Ovary (tissue), 9 donors: ENCODE measurements around the gene AGT. TPM values are rescaled to one million over a fixed set of nuclear protein-coding genes. Genes with fewer than 3 reads are reported as not detected.

Source experiments
- DNase-seq, 5 donors: peaks; one replicate each; pipeline ENCODE4 v3.0.0-alpha.2; 2019 to 2020
- H3K27ac ChIP-seq, 2 donors: fragments of 200-600 bp; one replicate each; pipeline versions ENCODE4 v1.5.1 to v1.8.0; 2019 to 2022
- H3K27me3 ChIP-seq: fragments of 200-600 bp; one replicate; pipeline ENCODE4 v1.8.0; 2022
- H3K36me3 ChIP-seq: fragments of 200-600 bp; sonication (generic); one replicate; pipeline ENCODE4 v1.5.1; 2019
- H3K4me1 ChIP-seq: one replicate; pipeline ENCODE4 v1.8.1; 2013; ENCODE audit warnings: mild to moderate bottlenecking, moderate library complexity; ENCODE audit not compliant: insufficient read depth
- H3K4me3 ChIP-seq: fragments of 200-600 bp; sonication (generic); one replicate; pipeline ENCODE4 v1.5.1; 2017
- H3K9me3 ChIP-seq, 2 donors: fragments of 200-600 bp in 1 of 2; sonication (generic) in 1 of 2; one replicate each; pipeline versions ENCODE4 v1.5.1 to v1.8.1; 2013 to 2019; ENCODE audit warnings: mild to moderate bottlenecking in 1 of 2, moderate library complexity in 1 of 2
- EP300 ChIP-seq: sonication (generic); formaldehyde crosslinking; IDR thresholded peaks from one replicate; pipeline ENCODE4 v1.6.1; 2017; ENCODE audit warnings: antibody characterized with exemption
- POLR2A ChIP-seq: fragments of 450-650 bp; IDR thresholded peaks from one replicate; pipeline ENCODE4 v1.6.1; 2017; ENCODE audit warnings: antibody characterized with exemption, mild to moderate bottlenecking, moderate library complexity
- WGBS, 3 donors: extraction: QIAGEN DNeasy Blood & Tissue Kit in 1 of 3; methylation state at CpG; one replicate each; pipeline versions ENCODE4 v1.1.5 to v1.1.7; 2013 to 2017; 5-methylcytosine and 5-hydroxymethylcytosine counted together
- intact Hi-C, 4 donors: fragments of 100-400 bp; cut with DNase I; formaldehyde crosslinking; loops; one replicate each; pipeline versions ENCODE4 v1.11.0 to v1.15.1; 2022 to 2023
- polyA plus RNA-seq, 2 donors: library from polyadenylated mRNA; stranded (reverse); fragments of 200-250 nt in 1 of 2; fragments of 350-450 nt in 1 of 2; fragmentation: Illumina TruSeq in 1 of 2; extraction: RNeasy Lipid Tissue Mini Kit (QIAGEN cat#74804) in 1 of 2; gene quantifications; one replicate each; pipeline ENCODE4 v1.2.3, GENCODE V29; 2013 to 2014
- total RNA-seq, 7 donors: library from RNA; depleted of rRNA in 2 of 7; stranded (reverse); fragments of >200 nt in 2 of 7; fragmentation: NEBNext Ultra II Directional in 3 of 7; extraction: Animal tissue kit (Norgen Biotek cat#: 25700) in 3 of 7; gene quantifications; one replicate each; pipeline versions ENCODE4 v1.1.0 to v1.2.4, GENCODE V29; 2016 to 2023
- TF ChIP-seq, protein P1 (sequence below), 3 donors: fragments of 450-650 bp in 2 of 3; fragments of 200-600 bp in 1 of 3; IDR thresholded peaks; one replicate each; pipeline versions ENCODE4 v1.5.1 to v1.8.0; 2016 to 2022; ENCODE audit warnings: antibody characterized with exemption in 3 of 3, mild to moderate bottlenecking in 1 of 3
- donor health status: DM: no; HTN: no; CAD: no; lungs with moderate emphysema.
- donor health status: DM: no; HTN: no; CAD: no.
- donor health status: Bipolar disorder and iron deficiency.
- donor health status: DM: yes; HTN: yes; CAD: no.
- donor health status: DM: no; HTN: no; CAD: no.
- donor health status: DM: yes; HTN: yes; CAD: no.

Gene AGT
- total and polyA plus RNA-seq, 9 donors: 0.60 to 10.0 (median 3.3) TPM

DNA sequence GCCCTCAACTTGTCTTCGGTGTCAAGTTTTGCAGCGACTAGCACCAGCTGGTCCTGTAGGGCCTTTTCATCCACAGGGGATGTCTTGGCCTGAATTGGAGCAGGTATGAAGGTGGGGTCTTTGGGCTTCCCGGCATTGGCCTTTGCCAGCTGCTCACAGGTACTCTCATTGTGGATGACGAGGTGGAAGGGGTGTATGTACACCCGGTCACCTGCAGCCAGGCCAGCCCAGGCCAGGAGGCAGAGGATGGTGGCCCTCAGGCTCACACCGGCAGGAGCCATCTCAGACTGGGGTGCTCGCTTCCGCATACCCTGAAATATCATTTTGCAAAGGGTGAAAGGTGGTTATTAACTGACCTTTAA is 3.4 kb downstream of the AGT start:
- H3K36me3 ChIP-seq: no peaks in the 10 kb centered on the region
- TF ChIP-seq, protein P1, sequence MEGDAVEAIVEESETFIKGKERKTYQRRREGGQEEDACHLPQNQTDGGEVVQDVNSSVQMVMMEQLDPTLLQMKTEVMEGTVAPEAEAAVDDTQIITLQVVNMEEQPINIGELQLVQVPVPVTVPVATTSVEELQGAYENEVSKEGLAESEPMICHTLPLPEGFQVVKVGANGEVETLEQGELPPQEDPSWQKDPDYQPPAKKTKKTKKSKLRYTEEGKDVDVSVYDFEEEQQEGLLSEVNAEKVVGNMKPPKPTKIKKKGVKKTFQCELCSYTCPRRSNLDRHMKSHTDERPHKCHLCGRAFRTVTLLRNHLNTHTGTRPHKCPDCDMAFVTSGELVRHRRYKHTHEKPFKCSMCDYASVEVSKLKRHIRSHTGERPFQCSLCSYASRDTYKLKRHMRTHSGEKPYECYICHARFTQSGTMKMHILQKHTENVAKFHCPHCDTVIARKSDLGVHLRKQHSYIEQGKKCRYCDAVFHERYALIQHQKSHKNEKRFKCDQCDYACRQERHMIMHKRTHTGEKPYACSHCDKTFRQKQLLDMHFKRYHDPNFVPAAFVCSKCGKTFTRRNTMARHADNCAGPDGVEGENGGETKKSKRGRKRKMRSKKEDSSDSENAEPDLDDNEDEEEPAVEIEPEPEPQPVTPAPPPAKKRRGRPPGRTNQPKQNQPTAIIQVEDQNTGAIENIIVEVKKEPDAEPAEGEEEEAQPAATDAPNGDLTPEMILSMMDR (IDR thresholded peaks at IDR 0.05): no peak
- TF ChIP-seq POLR2A (no peak), EP300 (no peak)
- DNase-seq: no peak
- H3K27me3 ChIP-seq: no peaks in the 10 kb centered on the region
- 93 to 96% (median 94%) methylated on average over 8 of the region's 8 CpGs for WGBS, 3 donors
- no peaks in the 10 kb centered on the region for H3K9me3 ChIP-seq
- H3K4me1 ChIP-seq: peaks cover 9% of the 10 kb centered on the region
- H3K27ac ChIP-seq: no peak overlapping the region
- intact Hi-C loops: no loop called here
- no peak overlapping the region for H3K4me3 ChIP-seq

DNA sequence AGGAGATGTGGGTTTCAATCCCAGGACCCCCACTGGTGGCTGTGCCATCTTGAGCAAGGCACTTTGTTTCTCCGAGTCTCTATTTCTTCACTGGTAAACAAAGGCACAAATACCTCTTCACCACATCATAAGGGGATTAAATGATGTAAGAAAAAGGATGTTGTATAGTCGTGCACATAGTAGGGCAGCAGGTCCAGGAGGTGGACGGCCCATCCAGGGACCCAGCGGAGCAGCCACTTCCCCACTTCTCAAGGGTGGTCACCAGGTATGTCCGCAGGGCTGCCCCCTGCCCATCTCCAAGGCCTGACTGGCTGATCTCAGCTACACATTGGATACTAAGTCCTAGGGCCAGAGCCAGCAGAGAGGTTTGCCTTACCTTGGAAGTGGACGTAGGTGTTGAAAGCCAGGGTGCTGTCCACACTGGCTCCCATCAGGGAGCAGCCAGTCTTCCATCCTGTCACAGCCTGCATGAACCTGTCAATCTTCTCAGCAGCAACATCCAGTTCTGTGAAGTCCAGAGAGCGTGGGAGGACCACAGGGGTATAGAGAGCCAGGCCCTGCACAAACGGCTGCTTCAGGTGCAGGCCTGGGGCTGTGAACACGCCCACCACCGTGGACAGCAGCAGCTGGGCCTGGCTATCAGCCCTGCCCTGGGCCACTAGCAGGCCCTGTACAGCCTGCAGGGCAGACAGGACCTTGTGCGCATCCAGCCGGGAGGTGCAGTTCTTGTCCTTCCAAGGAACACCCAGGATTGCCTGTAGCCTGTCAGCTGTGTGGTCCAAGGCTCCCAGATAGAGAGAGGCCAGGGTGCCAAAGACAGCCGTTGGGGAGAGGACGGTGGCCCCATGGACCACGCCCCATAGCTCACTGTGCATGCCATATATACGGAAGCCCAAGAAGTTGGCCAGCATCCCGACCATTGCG is 4.0 kb downstream of the AGT start:
- no peak overlapping the region for H3K4me3 ChIP-seq
- H3K4me1 ChIP-seq: peaks cover 9% of the 10 kb centered on the region
- 78 to 84% (median 79%) methylated on average over 14 to 18 of the region's 18 CpGs for WGBS, 3 donors
- intact Hi-C loops: no loop called here
- no peak overlapping the region for H3K27ac ChIP-seq
- TF ChIP-seq POLR2A (no peak), EP300 (no peak)
- TF ChIP-seq, protein P1 (IDR thresholded peaks at IDR 0.05): no peak
- no peaks in the 10 kb centered on the region for H3K9me3 ChIP-seq
- no peaks in the 10 kb centered on the region for H3K27me3 ChIP-seq
- no peak for DNase-seq
- no peaks in the 10 kb centered on the region for H3K36me3 ChIP-seq

DNA sequence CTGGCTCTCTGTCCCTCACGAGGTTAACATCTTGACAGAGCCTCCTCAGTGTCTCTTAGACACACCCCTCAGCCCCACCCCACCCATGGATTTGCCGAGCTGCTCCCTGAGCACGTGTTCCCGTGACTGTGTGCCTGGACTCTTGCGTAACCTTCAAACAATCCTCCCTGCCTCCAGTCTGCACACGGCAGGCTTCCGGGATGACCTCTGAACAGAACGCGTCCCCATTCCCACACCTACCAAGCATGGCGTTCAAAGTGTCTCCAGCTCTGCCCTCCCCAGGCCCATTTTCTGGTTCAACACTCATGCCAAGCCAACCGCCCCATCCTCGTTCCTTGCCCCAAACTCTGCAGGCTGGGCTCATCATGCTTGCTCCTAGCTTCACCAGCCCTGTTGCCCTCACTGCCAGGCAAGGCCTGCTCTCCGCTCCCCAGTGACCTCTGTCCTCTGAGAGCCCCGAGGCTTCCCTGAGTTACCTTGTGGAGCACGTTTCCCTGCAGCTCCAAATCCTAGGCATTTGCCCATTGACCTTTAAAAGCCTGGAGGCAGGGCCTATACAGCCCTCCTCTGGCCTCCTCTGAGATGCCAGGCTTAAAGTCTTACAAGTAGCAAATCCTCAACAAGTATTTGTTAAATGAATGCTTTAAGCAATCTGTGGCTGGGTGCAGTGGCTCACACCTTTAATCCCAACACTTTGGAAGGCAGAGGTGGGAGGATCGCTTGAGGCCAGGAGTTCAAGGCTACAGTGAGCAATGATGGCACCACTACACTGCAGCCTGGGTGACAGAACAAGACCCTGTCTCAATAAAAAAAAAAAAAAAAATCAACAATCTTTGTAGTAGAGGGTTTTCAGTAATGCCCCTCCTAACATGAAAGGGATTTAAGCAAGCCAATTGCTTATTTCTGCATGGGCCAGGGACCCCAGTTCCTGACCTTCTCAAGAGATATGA is 5.0 kb downstream of the AGT start:
- Histone ChIP-seq H3K36me3 (no peaks in the 10 kb centered on the region), H3K27ac (no peak overlapping the region), H3K4me1 (peaks cover 3% of the 10 kb centered on the region), H3K4me3 (no peak overlapping the region), H3K27me3 (no peaks in the 10 kb centered on the region), H3K9me3 (no peaks in the 10 kb centered on the region)
- TF ChIP-seq, protein P1 (IDR thresholded peaks at IDR 0.05): no peak
- no peak for TF ChIP-seq EP300
- no peak for TF ChIP-seq POLR2A
- 75 to 76% (median 75%) methylated on average over 16 of the region's 16 CpGs for WGBS, 3 donors
- DNase-seq: no peak
- intact Hi-C loops: no loop called here

DNA sequence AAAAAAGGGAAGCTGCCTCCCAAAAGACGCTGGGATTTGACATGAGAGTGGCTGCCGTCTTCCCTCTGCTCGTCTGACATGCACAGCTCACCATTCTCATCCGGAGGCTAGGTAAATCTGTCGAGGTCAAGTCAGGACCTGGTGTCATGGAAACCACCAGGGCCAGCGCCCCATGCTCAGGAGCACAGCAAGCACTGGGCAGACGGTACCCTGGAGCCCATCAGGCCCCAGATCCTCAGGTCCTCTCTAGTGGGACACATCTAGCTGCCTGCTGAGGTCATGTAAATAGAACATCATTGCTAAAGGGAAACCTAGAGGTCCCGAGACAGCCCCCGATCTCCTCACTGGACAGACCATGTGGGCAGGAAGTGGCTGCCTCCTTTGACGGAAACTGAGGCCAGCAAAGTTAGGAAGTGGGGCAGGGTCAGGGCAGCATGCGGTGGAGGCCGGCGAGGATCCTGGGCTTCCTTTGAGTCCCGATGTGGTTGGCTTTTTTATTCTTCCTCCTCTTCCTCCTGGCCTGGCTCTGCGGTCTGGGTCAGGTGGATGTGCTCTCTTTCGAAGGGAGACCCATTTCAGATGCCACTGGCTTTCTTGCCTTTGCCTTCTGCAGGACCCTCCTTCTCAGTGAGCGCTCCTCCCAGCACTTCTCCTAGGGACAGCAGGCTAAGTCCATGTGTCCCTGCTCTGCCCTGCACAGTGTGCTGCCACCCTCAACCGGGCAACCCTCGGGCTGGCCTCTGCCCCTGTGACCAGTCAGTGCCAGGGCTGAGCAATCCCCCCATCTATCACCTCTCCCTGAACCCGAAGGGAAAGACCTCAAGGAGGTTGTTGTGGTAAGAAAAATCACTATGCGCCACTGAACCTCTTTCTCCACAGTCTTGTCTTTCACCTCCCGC is 5.9 kb downstream of the AGT start:
- Histone ChIP-seq H3K4me1 (no peaks in the 10 kb centered on the region), H3K36me3 (no peaks in the 10 kb centered on the region), H3K27ac (no peak overlapping the region), H3K4me3 (no peak overlapping the region), H3K9me3 (no peaks in the 10 kb centered on the region), H3K27me3 (no peaks in the 10 kb centered on the region)
- intact Hi-C loops: no loop called here
- TF ChIP-seq POLR2A (no peak), EP300 (no peak)
- TF ChIP-seq, protein P1 (IDR thresholded peaks at IDR 0.05): no peak
- no peak for DNase-seq
- WGBS, 3 donors: 76 to 80% (median 78%) methylated on average over 22 of the region's 22 CpGs
